Hepatocyte (in vitro differentiated cells): ENCODE measurements around the gene ANO1. TPM values are rescaled to one million over a fixed set of nuclear protein-coding genes. Genes with fewer than 3 reads are reported as not detected.

Experiments
- DNase-seq: peaks from one replicate; pipeline ENCODE4 v3.0.0-alpha.2; 2016; ENCODE audit warnings: low spot score
- H2AFZ ChIP-seq: fragments of 200-600 bp; sonication (generic); 2 replicates; pipeline ENCODE4 v1.6.0; 2016; ENCODE audit warnings: antibody characterized with exemption, mild to moderate bottlenecking
- H3K27ac ChIP-seq: fragments of 200-600 bp; sonication (generic); 2 replicates; pipeline ENCODE4 v1.5.1; 2016; ENCODE audit warnings: mild to moderate bottlenecking
- H3K27me3 ChIP-seq: fragments of 200-600 bp; sonication (generic); 2 replicates; pipeline ENCODE4 v1.6.1; 2016
- H3K36me3 ChIP-seq: fragments of 200-600 bp; sonication (generic); replicated peaks from 2 replicates; pipeline ENCODE4 v1.5.1; 2016; ENCODE audit warnings: low read depth; ENCODE audit not compliant: insufficient read depth
- H3K4me1 ChIP-seq: fragments of 200-600 bp; sonication (generic); 2 replicates; pipeline ENCODE4 v1.5.1; 2016; ENCODE audit warnings: mild to moderate bottlenecking, moderate library complexity; ENCODE audit not compliant: insufficient read depth
- H3K4me2 ChIP-seq: fragments of 200-600 bp; sonication (generic); 2 replicates; pipeline ENCODE4 v1.6.0; 2016
- H3K4me3 ChIP-seq: fragments of 200-600 bp; sonication (generic); 2 replicates; pipeline ENCODE4 v1.5.1; 2016; ENCODE audit warnings: mild to moderate bottlenecking
- H3K79me2 ChIP-seq: fragments of 200-600 bp; sonication (generic); 2 replicates; pipeline ENCODE4 v1.6.0; 2017; ENCODE audit warnings: mild to moderate bottlenecking
- H3K9me2 ChIP-seq: fragments of 200-600 bp; sonication (generic); replicated peaks from 2 replicates; pipeline ENCODE4 v1.6.0; 2017; ENCODE audit warnings: mild to moderate bottlenecking; ENCODE audit not compliant: insufficient read depth
- H3K9me3 ChIP-seq: fragments of 200-600 bp; sonication (generic); 2 replicates; pipeline ENCODE4 v1.5.1; 2016; ENCODE audit warnings: low read depth, mild to moderate bottlenecking
- H4K20me1 ChIP-seq: fragments of 200-600 bp; sonication (generic); 2 replicates; pipeline ENCODE4 v1.6.0; 2016; ENCODE audit warnings: mild to moderate bottlenecking; ENCODE audit not compliant: insufficient read depth, poor library complexity, severe bottlenecking
- CTCF ChIP-seq: fragments of 200-600 bp; sonication (generic); IDR thresholded peaks from 2 replicates; pipeline ENCODE4 v1.5.1; 2016; ENCODE audit warnings: antibody characterized with exemption, mild to moderate bottlenecking; ENCODE audit not compliant: poor library complexity
- EZH2 ChIP-seq: fragments of 200-600 bp; sonication (generic); IDR thresholded peaks from 2 replicates; pipeline ENCODE4 v1.6.1; 2016; ENCODE audit warnings: antibody characterized with exemption, mild to moderate bottlenecking, borderline replicate concordance
- EZH2phosphoT487 ChIP-seq: fragments of 200-600 bp; sonication (generic); IDR thresholded peaks from one replicate; pipeline ENCODE4 v1.6.1; 2018; ENCODE audit warnings: antibody characterized with exemption, mild to moderate bottlenecking, low read depth, moderate library complexity; ENCODE audit not compliant: unreplicated experiment, severe bottlenecking
- WGBS: methylation state at CpG from one replicate; pipeline ENCODE4 v1.1.6; 2016; ENCODE audit warnings: low lambda C conversion rate; ENCODE audit errors: missing lambda C conversion rate; 5-methylcytosine and 5-hydroxymethylcytosine counted together
- polyA plus RNA-seq: library from polyadenylated mRNA; unstranded; fragments of >200 nt; fragmentation: Nextera tagmentation; extraction: Ambion mirVana; gene quantifications from 2 replicates; pipeline ENCODE4 v1.2.1, GENCODE V29; 2016
- total RNA-seq: library from RNA; depleted of rRNA; stranded (reverse); fragments of >200 nt; gene quantifications from 2 replicates; pipeline ENCODE4 v1.2.3, GENCODE V29; 2014

The ANO1 gene
- total and polyA plus RNA-seq, 2 experiments from 2014 or later, result 6.2 to 12.1 TPM

- Histone ChIP-seq H4K20me1 (no peaks in the 10 kb centered on the region), H3K27ac (no peak overlapping the region), H3K4me1 (peaks cover 27% of the 10 kb centered on the region), H3K4me2 (no peak overlapping the region), H3K9me2 (no peaks in the 10 kb centered on the region), H3K9me3 (no peaks in the 10 kb centered on the region), H3K36me3 (no peaks in the 10 kb centered on the region), H2AFZ (no peak overlapping the region), H3K27me3 (peaks cover 25% of the 10 kb centered on the region), H3K79me2 (no peaks in the 10 kb centered on the region), H3K4me3 (no peak overlapping the region)
- no peak for DNase-seq
- TF ChIP-seq EZH2, result no peak
- no peak for TF ChIP-seq CTCF
- TF ChIP-seq EZH2phosphoT487, result no peak
- WGBS, result 89% methylated on average over 2 of the region's 2 CpGs
Measured at GRCh38 chr11:70068950-70069349, 9.2 kb upstream of the ANO1 start.

GRCh38 chr11:70070706-70071105, 7.4 kb upstream of the ANO1 start:
- DNase-seq, result no peak
- TF ChIP-seq EZH2phosphoT487, result no peak
- TF ChIP-seq CTCF, result no peak
- no peak for TF ChIP-seq EZH2
- Histone ChIP-seq H3K36me3 (no peaks in the 10 kb centered on the region), H3K4me1 (peaks cover 27% of the 10 kb centered on the region), H2AFZ (no peak overlapping the region), H3K9me2 (no peaks in the 10 kb centered on the region), H3K27ac (no peak overlapping the region), H3K27me3 (peaks cover 34% of the 10 kb centered on the region), H3K4me3 (no peak overlapping the region), H3K4me2 (no peak overlapping the region), H4K20me1 (no peaks in the 10 kb centered on the region), H3K79me2 (no peaks in the 10 kb centered on the region), H3K9me3 (no peaks in the 10 kb centered on the region)
- WGBS, result over 99% methylated on average over 9 of the region's 9 CpGs

- Histone ChIP-seq H3K4me1 (peaks cover 27% of the 10 kb centered on the region), H3K4me3 (no peak overlapping the region), H3K4me2 (no peak overlapping the region), H2AFZ (no peak overlapping the region), H3K79me2 (no peaks in the 10 kb centered on the region), H3K27me3 (peaks cover 45% of the 10 kb centered on the region), H3K36me3 (no peaks in the 10 kb centered on the region), H3K9me2 (no peaks in the 10 kb centered on the region), H3K27ac (no peak overlapping the region), H4K20me1 (no peaks in the 10 kb centered on the region), H3K9me3 (no peaks in the 10 kb centered on the region)
- DNase-seq, result no peak
- WGBS, result 84% methylated on average over 12 of the region's 12 CpGs
- no peak for TF ChIP-seq EZH2
- no peak for TF ChIP-seq EZH2phosphoT487
- no peak for TF ChIP-seq CTCF
Measured at GRCh38 chr11:70071996-70072395, 6.1 kb upstream of the ANO1 start.

GRCh38 chr11:70072461-70072860, 5.7 kb upstream of the ANO1 start:
- Histone ChIP-seq H3K27me3 (peaks cover 50% of the 10 kb centered on the region), H3K27ac (no peak overlapping the region), H2AFZ (no peak overlapping the region), H3K4me3 (no peak overlapping the region), H3K4me1 (peaks cover 27% of the 10 kb centered on the region), H3K79me2 (no peaks in the 10 kb centered on the region), H3K36me3 (no peaks in the 10 kb centered on the region), H3K4me2 (no peak overlapping the region), H3K9me2 (no peaks in the 10 kb centered on the region), H3K9me3 (no peaks in the 10 kb centered on the region), H4K20me1 (no peaks in the 10 kb centered on the region)
- no peak for DNase-seq
- TF ChIP-seq EZH2 (no peak), CTCF (no peak), EZH2phosphoT487 (no peak)
- WGBS, result 68% methylated on average over 12 of the region's 12 CpGs
